DOHH2 (cell line): Measurements from ENCODE around the gene PTGES3L.

Experiments
- H3F3A ChIP-seq: fragments of 200-600 bp; sonication (generic), shearing (Covaris generic); 2 replicates; pipeline ENCODE4 v1.6.0; 2016; ENCODE audit warnings: antibody characterized with exemption, mild to moderate bottlenecking; ENCODE audit not compliant: control insufficient read depth, insufficient read depth
- H3K27ac ChIP-seq: fragments of 200-600 bp; sonication (generic); 2 replicates; pipeline ENCODE4 v1.5.1; 2014; ENCODE audit warnings: low read depth, mild to moderate bottlenecking, low read length, moderate library complexity
- H3K27me3 ChIP-seq: fragments of 200-600 bp; sonication (generic); 2 replicates; pipeline ENCODE4 v1.6.1; 2014; ENCODE audit warnings: mild to moderate bottlenecking, low read length, mixed read lengths; ENCODE audit not compliant: control insufficient read depth
- H3K36me3 ChIP-seq: fragments of 200-600 bp; sonication (generic); 2 replicates; pipeline ENCODE4 v1.6.1; 2014; ENCODE audit warnings: mild to moderate bottlenecking, low read length, moderate library complexity, mixed read lengths; ENCODE audit not compliant: control insufficient read depth
- H3K4me1 ChIP-seq: fragments of 200-600 bp; sonication (generic); 2 replicates; pipeline ENCODE4 v1.6.1; 2014; ENCODE audit warnings: mild to moderate bottlenecking, low read length, mixed read lengths; ENCODE audit not compliant: control insufficient read depth
- H3K4me2 ChIP-seq: fragments of 200-600 bp; sonication (generic); 2 replicates; pipeline ENCODE4 v1.6.0; 2014; ENCODE audit warnings: mild to moderate bottlenecking, low read length, moderate library complexity
- H3K4me3 ChIP-seq: fragments of 200-600 bp; sonication (generic); 2 replicates; pipeline ENCODE4 v1.5.1; 2014; ENCODE audit warnings: mild to moderate bottlenecking, low read length, mixed read lengths
- H3K79me2 ChIP-seq: fragments of 200-600 bp; sonication (generic); 2 replicates; pipeline ENCODE4 v1.6.1; 2014; ENCODE audit warnings: mild to moderate bottlenecking, low read length, mixed read lengths; ENCODE audit not compliant: control insufficient read depth
- H3K9me2 ChIP-seq: fragments of 200-600 bp; sonication (generic); replicated peaks from 2 replicates; pipeline ENCODE4 v1.6.1; 2014; ENCODE audit warnings: mild to moderate bottlenecking, low read length, mixed read lengths; ENCODE audit not compliant: control insufficient read depth
- H3K9me3 ChIP-seq: fragments of 200-600 bp; sonication (generic); 2 replicates; pipeline ENCODE4 v1.6.1; 2014; ENCODE audit warnings: antibody characterized with exemption, low read length, mixed read lengths; ENCODE audit not compliant: control insufficient read depth, insufficient read depth
- H4K20me1 ChIP-seq: fragments of 200-600 bp; sonication (generic); 2 replicates; pipeline ENCODE4 v1.6.0; 2014; ENCODE audit warnings: low read depth, mild to moderate bottlenecking, antibody characterized with exemption, low read length, moderate library complexity; ENCODE audit not compliant: control insufficient read depth, insufficient read depth
- EZH2phosphoT487 ChIP-seq: fragments of 200-600 bp; sonication (generic); IDR thresholded peaks from 2 replicates; pipeline ENCODE4 v1.6.1; 2017; ENCODE audit warnings: borderline replicate concordance, mild to moderate bottlenecking, antibody characterized with exemption, low read length, moderate library complexity, mixed read lengths
- TF ChIP-seq, protein P1 (sequence below): fragments of 200-600 bp; sonication (generic); IDR thresholded peaks from one replicate; pipeline ENCODE4 v1.5.1; 2014; ENCODE audit warnings: antibody characterized with exemption, mild to moderate bottlenecking, low read depth, low read length; ENCODE audit not compliant: poor library complexity, severe bottlenecking

The PTGES3L gene

DNA sequence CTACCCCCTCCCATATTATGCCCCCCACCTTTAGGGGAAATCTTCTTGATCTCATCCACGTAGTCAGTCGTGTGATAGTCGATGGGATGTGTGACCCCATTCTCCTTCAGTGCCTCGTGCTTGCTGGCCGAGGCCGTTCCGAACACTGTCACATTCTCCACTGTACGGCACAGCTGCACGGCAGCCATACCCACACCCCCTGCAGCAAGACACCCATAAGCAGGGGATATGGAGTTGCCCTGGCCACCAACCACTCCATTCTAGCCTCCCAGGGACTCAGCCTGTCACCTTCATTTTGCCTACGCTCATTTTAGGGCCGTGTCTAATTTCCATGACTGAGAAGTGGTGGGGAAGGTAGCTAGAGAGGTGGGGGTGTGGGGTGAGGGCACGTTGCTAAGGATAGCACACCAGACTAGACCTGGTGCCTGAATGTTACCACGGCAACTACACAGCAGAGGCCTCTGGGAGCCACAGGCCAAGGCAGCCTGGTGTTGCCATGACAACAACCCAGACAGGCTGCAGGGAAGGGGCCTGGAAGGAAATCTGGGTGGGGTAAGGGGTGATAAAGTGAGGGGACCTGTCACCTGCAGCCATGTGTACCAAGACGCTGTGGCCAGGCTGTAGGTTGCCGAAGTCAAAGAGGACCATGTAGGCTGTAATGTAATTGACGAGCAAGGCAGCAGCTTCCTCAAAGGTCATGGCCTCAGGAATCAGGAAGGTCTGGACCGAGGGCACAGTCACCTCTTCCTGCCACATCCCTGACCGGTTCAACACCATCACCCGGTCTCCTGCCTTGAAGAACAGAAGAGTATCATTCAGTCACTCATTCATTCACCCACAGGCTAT, 38.4 kb upstream of the PTGES3L start:
- H3K9me3 ChIP-seq, result no peaks in the 10 kb centered on the region
- H3K4me1 ChIP-seq, result peaks cover 5% of the 10 kb centered on the region
- no peaks in the 10 kb centered on the region for H3K27me3 ChIP-seq
- no peak overlapping the region for H3K4me3 ChIP-seq
- H3K9me2 ChIP-seq, result no peaks in the 10 kb centered on the region
- no peak overlapping the region for H3K4me2 ChIP-seq
- H3K79me2 ChIP-seq, result no peaks in the 10 kb centered on the region
- no peaks in the 10 kb centered on the region for H4K20me1 ChIP-seq
- no peak overlapping the region for H3K27ac ChIP-seq
- H3F3A ChIP-seq, result no peaks in the 10 kb centered on the region; the same call in 1 of the 2 replicates
- no peaks in the 10 kb centered on the region for H3K36me3 ChIP-seq
- no peak for TF ChIP-seq EZH2phosphoT487
- TF ChIP-seq, protein P1, sequence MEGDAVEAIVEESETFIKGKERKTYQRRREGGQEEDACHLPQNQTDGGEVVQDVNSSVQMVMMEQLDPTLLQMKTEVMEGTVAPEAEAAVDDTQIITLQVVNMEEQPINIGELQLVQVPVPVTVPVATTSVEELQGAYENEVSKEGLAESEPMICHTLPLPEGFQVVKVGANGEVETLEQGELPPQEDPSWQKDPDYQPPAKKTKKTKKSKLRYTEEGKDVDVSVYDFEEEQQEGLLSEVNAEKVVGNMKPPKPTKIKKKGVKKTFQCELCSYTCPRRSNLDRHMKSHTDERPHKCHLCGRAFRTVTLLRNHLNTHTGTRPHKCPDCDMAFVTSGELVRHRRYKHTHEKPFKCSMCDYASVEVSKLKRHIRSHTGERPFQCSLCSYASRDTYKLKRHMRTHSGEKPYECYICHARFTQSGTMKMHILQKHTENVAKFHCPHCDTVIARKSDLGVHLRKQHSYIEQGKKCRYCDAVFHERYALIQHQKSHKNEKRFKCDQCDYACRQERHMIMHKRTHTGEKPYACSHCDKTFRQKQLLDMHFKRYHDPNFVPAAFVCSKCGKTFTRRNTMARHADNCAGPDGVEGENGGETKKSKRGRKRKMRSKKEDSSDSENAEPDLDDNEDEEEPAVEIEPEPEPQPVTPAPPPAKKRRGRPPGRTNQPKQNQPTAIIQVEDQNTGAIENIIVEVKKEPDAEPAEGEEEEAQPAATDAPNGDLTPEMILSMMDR, result no peak

DNA sequence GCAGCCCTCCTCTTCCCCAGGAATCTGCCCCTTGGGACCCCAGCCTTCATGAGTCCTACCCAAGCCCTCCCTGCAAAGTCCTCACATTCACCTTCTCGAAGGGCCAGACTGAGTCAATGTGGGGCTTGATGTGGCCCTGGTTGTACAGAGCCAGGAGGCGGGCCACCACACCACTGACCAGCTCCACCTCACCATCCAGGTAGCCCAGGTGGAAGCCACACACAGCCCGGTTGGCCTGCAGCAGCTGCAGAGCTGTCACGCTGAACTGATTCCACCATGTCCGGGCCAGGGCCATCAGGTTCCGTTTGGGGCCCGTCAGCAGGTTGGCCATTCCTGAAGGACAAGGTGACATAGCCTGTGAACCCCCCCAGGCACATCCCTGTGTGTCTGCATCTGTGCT, 36.3 kb upstream of the PTGES3L start:
- no peak overlapping the region for H3K27ac ChIP-seq
- H3K9me2 ChIP-seq, result no peaks in the 10 kb centered on the region
- H3K9me3 ChIP-seq, result no peaks in the 10 kb centered on the region
- peaks cover 4% of the 10 kb centered on the region for H3K4me1 ChIP-seq
- H4K20me1 ChIP-seq, result no peaks in the 10 kb centered on the region
- H3K4me2 ChIP-seq, result no peak overlapping the region
- H3K27me3 ChIP-seq, result no peaks in the 10 kb centered on the region
- H3F3A ChIP-seq, result no peaks in the 10 kb centered on the region; the same call in 1 of the 2 replicates
- TF ChIP-seq, protein P1, result no peak
- no peak for TF ChIP-seq EZH2phosphoT487
- H3K79me2 ChIP-seq, result no peaks in the 10 kb centered on the region
- H3K36me3 ChIP-seq, result no peaks in the 10 kb centered on the region
- no peak overlapping the region for H3K4me3 ChIP-seq

DNA sequence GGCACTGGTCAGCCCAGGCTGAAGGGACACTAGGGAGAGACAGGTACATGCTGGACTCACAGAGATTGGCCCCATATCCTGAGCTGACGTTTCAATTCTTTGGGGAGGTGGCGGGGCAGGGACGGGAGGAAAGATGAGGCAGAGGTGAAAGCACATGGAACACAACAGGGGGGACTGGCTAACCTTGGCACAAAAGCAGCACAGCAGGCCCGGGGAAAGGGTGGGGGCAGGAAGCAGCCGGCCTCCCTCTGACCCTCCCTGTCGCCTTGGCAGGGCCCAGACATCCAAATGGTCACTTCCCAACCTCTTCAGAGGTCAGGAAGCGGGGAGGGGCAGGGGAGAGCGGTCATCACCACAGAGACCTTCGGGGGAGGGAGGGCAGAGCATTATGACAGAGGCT, 35.7 kb upstream of the PTGES3L start:
- TF ChIP-seq, protein P1, result no peak
- TF ChIP-seq EZH2phosphoT487, result no peak
- Histone ChIP-seq H3K4me2 (no peak overlapping the region), H3F3A (no peaks in the 10 kb centered on the region; the same call in 1 of the 2 replicates), H3K27ac (no peak overlapping the region), H3K4me1 (no peaks in the 10 kb centered on the region), H3K4me3 (no peak overlapping the region), H4K20me1 (no peaks in the 10 kb centered on the region), H3K36me3 (no peaks in the 10 kb centered on the region), H3K27me3 (no peaks in the 10 kb centered on the region), H3K9me2 (no peaks in the 10 kb centered on the region), H3K9me3 (no peaks in the 10 kb centered on the region), H3K79me2 (no peaks in the 10 kb centered on the region)
